GM12878 (cell line): Measurements from ENCODE around the gene SPATA3. TPM values are rescaled to one million over a fixed set of nuclear protein-coding genes. Genes with fewer than 3 reads are reported as not detected.

Source experiments
- ATAC-seq: fragments of 200-7000 bp; cut with Tn5 transposase; 3 replicates; pipeline ENCODE4 v1.9.1; 2020; ENCODE audit warnings: mild to moderate bottlenecking, moderate library complexity
- BruUV-seq: library from RNA; stranded (reverse); fragments of 400-500 nt; replicated peaks from 2 replicates; lab custom pipeline; 2021; lab: Mats Ljungman, UMichigan
- CTCF ChIA-PET: fragments of 300-600 bp; sonication (Branson Sonifier 250); formaldehyde crosslinking; extraction: SDS; loops from one replicate; lab custom pipeline; 2021; ENCODE audit warnings: inconsistent platforms; lab: Yijun Ruan, JAX
- POLR2A ChIA-PET: fragments of 350-600 bp; formaldehyde crosslinking; extraction: SDS; loops from one replicate; lab custom pipeline; 2021; ENCODE audit warnings: inconsistent platforms; lab: Charles Lee
- RAD21 ChIA-PET: fragments of 300-600 bp; sonication (Branson Sonifier 250); formaldehyde crosslinking; loops from one replicate; lab custom pipeline; 2023; ENCODE audit warnings: antibody characterized with exemption; ENCODE audit not compliant: unreplicated experiment; lab: Charles Lee
- SMC1A ChIA-PET: fragments of 300-600 bp; sonication (Branson Sonifier 250); formaldehyde crosslinking; loops from one replicate; lab custom pipeline; 2023; ENCODE audit not compliant: unreplicated experiment, uncharacterized antibody; lab: Charles Lee
- DNase-seq: peaks from one replicate; pipeline ENCODE4 v3.0.0-alpha.2; 2011; ENCODE audit warnings: low read depth, low spot score
- FAIRE-seq: peaks from 3 replicates; lab custom pipeline; 2011; peaks lifted over from hg19 to GRCh38; lab: Jason Lieb, UNC
- H2AFZ ChIP-seq: 2 replicates; pipeline ENCODE4 v1.6.0; 2011; ENCODE audit warnings: low read depth, low read length, control low read depth; ENCODE audit not compliant: control insufficient read depth
- H3K27ac ChIP-seq: 2 replicates; pipeline ENCODE4 v1.5.1; 2011; ENCODE audit warnings: control low read depth; ENCODE audit not compliant: control insufficient read depth, insufficient read depth
- H3K27me3 ChIP-seq, 2 experiments: replicated peaks in 1 of 2; 2 replicates each; pipeline versions ENCODE4 v1.6.0 to v1.6.1; 2011; ENCODE audit warnings: low read length in 1 of 2; ENCODE audit not compliant: control insufficient read depth in 2 of 2, insufficient read depth in 2 of 2
- H3K36me3 ChIP-seq, 2 experiments: 2 replicates each; pipeline ENCODE4 v1.5.1; 2011; ENCODE audit warnings: low read length in 1 of 2; ENCODE audit not compliant: control insufficient read depth in 2 of 2, insufficient read depth in 2 of 2
- H3K4me1 ChIP-seq: 2 replicates; pipeline ENCODE4 v1.6.1; 2011; ENCODE audit warnings: mild to moderate bottlenecking, low read length, moderate library complexity, mixed read lengths; ENCODE audit not compliant: control insufficient read depth, insufficient read depth
- H3K4me2 ChIP-seq: 2 replicates; pipeline ENCODE4 v1.6.0; 2011; ENCODE audit warnings: control low read depth; ENCODE audit not compliant: control insufficient read depth, insufficient read depth
- H3K4me3 ChIP-seq: fragments of 200-600 bp; sonication (generic); 2 replicates; pipeline ENCODE4 v1.5.1; 2016
- H3K79me2 ChIP-seq: 2 replicates; pipeline ENCODE4 v1.6.0; 2011; ENCODE audit warnings: low read length; ENCODE audit not compliant: control insufficient read depth, insufficient read depth
- H3K9ac ChIP-seq: 2 replicates; pipeline ENCODE4 v1.8.0; 2011; ENCODE audit warnings: low read length, control low read depth, mixed read lengths; ENCODE audit not compliant: control insufficient read depth, insufficient read depth
- H3K9me3 ChIP-seq: replicated peaks from 3 replicates; pipeline ENCODE4 v1.5.1; 2011; ENCODE audit warnings: mild to moderate bottlenecking, low read length; ENCODE audit not compliant: control insufficient read depth, insufficient read depth
- H4K20me1 ChIP-seq: 2 replicates; pipeline ENCODE4 v1.6.0; 2011; ENCODE audit not compliant: control insufficient read depth, insufficient read depth
- PRDM15 ChIP-seq: fragments of 450-650 bp; formaldehyde crosslinking; IDR thresholded peaks from 2 replicates; pipeline ENCODE4 v1.4.0; 2020; ENCODE audit warnings: mild to moderate bottlenecking, moderate library complexity
- RAD51 ChIP-seq: fragments of 450-650 bp; IDR thresholded peaks from 2 replicates; pipeline ENCODE4 v1.6.1; 2016; ENCODE audit warnings: moderate library complexity, mild to moderate bottlenecking, inconsistent platforms
- RBBP5 ChIP-seq: fragments of 200-600 bp; sonication (generic); conservative IDR thresholded peaks from 2 replicates; pipeline ENCODE4 v1.6.1; 2016
- STAT1 ChIP-seq: fragments of 450-650 bp; conservative IDR thresholded peaks from 2 replicates; pipeline ENCODE4 v1.6.1; 2014; ENCODE audit warnings: antibody characterized with exemption, mild to moderate bottlenecking
- TARDBP ChIP-seq: IDR thresholded peaks from 2 replicates; pipeline ENCODE4 v1.6.1; 2016; ENCODE audit warnings: borderline replicate concordance
- WGBS: methylation state at CpG from one replicate; pipeline ENCODE4 v1.1.6; 2016; ENCODE audit warnings: low lambda C conversion rate; ENCODE audit not compliant: insufficient replicate concordance, insufficient coverage; ENCODE audit errors: missing lambda C conversion rate; 5-methylcytosine and 5-hydroxymethylcytosine counted together
- in situ Hi-C: fragments of 300-500 bp; cut with MboI; formaldehyde crosslinking; loops from 9 replicates; pipeline ENCODE4 v1.14.3; 2018; ENCODE audit warnings: mixed read lengths
- intact Hi-C: fragments of 100-400 bp; cut with micrococcal nuclease; formaldehyde crosslinking; loops from one replicate; pipeline ENCODE4 v1.14.2; 2022; ENCODE audit not compliant: unreplicated experiment
- polyA plus RNA-seq, 11 experiments: library from polyadenylated mRNA; depleted of rRNA in 4 of 11; unstranded in 6 of 11; stranded (reverse) in 5 of 11; fragments of >200 nt; fragmentation: Nextera tagmentation in 4 of 11; fragmentation: Illumina TruSeq in 1 of 11; extraction: Ambion mirVana in 4 of 11; extraction: Trizol in 1 of 11; gene quantifications; 1 replicate in 1 of 11; 2 replicates in 10 of 11; pipeline versions ENCODE4 v1.2.1 to v1.2.3, GENCODE V29; 2011 to 2016; ENCODE audit warnings: inconsistent platforms in 2 of 11, missing spikeins in 2 of 11, low read depth in 1 of 11
- total RNA-seq, 4 experiments: library from RNA; depleted of rRNA in 3 of 4; stranded (reverse); fragments of >200 nt in 3 of 4; fragmentation: Illumina TruSeq in 1 of 4; extraction: Trizol in 1 of 4; gene quantifications; 2 replicates each; pipeline versions ENCODE4 v1.2.1 to v1.2.3, GENCODE V29; 2013 to 2021
- TF ChIP-seq, protein P1 (sequence below): IDR thresholded peaks from 2 replicates; pipeline ENCODE4 v1.6.1; 2011; ENCODE audit warnings: borderline replicate concordance, low read depth, mild to moderate bottlenecking, moderate library complexity, low read length; ENCODE audit not compliant: insufficient read depth, poor library complexity, severe bottlenecking
- TF ChIP-seq, protein P2 (sequence below): fragments of 450-650 bp; formaldehyde crosslinking; IDR thresholded peaks from 2 replicates; pipeline ENCODE4 v1.4.0; 2022; ENCODE audit warnings: mild to moderate bottlenecking, moderate library complexity

SPATA3 gene
- total and polyA plus RNA-seq, 10 of the 15 experiments (the other 5 are each of a cell fraction or from before 2014, with no cell fraction given) = not detected

GRCh38 chr2:230990131-230990898, 5.6 kb upstream of the SPATA3 start (continued):
- TF ChIP-seq PRDM15 (CRISPR knock-in tag) (no peak), STAT1 (no peak), RBBP5 (no peak)
- TF ChIP-seq, protein P1, sequence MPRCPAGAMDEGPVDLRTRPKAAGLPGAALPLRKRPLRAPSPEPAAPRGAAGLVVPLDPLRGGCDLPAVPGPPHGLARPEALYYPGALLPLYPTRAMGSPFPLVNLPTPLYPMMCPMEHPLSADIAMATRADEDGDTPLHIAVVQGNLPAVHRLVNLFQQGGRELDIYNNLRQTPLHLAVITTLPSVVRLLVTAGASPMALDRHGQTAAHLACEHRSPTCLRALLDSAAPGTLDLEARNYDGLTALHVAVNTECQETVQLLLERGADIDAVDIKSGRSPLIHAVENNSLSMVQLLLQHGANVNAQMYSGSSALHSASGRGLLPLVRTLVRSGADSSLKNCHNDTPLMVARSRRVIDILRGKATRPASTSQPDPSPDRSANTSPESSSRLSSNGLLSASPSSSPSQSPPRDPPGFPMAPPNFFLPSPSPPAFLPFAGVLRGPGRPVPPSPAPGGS = no peak
- TF ChIP-seq, all 136 proteins: peak for 0

DNA sequence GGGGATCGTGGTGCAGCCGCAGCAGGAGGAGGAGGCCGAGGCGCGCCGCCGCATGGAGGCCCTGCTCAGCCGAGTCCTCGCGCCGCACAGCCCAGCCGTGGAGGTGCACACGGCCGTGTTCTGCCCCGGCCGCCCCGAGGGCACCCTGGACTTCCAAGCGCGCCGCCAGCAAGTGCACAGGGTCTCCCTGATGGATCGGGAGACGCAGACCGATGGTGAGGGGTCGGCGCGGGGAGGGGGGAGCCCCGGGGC, 5.1 kb upstream of the SPATA3 start:
- no peak for TF ChIP-seq TARDBP
- no peak for TF ChIP-seq RAD51
- TF ChIP-seq, protein P2, sequence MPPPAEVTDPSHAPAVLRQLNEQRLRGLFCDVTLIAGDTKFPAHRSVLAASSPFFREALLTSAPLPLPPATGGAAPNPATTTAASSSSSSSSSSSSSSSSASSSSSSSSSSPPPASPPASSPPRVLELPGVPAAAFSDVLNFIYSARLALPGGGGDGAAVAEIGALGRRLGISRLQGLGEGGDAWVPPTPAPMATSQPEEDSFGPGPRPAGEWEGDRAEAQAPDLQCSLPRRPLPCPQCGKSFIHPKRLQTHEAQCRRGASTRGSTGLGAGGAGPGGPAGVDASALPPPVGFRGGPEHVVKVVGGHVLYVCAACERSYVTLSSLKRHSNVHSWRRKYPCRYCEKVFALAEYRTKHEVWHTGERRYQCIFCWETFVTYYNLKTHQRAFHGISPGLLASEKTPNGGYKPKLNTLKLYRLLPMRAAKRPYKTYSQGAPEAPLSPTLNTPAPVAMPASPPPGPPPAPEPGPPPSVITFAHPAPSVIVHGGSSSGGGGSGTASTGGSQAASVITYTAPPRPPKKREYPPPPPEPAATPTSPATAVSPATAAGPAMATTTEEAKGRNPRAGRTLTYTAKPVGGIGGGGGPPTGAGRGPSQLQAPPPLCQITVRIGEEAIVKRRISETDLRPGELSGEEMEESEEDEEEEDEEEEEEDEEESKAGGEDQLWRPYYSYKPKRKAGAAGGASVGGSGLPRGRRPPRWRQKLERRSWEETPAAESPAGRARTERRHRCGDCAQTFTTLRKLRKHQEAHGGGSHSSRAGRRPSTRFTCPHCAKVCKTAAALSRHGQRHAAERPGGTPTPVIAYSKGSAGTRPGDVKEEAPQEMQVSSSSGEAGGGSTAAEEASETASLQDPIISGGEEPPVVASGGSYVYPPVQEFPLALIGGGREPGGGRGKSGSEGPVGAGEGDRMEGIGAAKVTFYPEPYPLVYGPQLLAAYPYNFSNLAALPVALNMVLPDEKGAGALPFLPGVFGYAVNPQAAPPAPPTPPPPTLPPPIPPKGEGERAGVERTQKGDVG = no peak
- 89% methylated on average over 14 of the region's 27 CpGs for WGBS
- no peak overlapping the region for H3K4me2 ChIP-seq
- H4K20me1 ChIP-seq = no peaks in the 10 kb centered on the region
- ChIA-PET RAD21 (interaction anchor here (10.9 kb wide), 1 partner anchor 63 kb away, joined by 261 read pairs; the partner anchor contains the start of gene GPR55), SMC1A (no interaction called here), CTCF (interaction anchor here (0.6 to 10.9 kb wide), 4 partner anchors 41 to 166 kb away, joined by 3 to 372 read pairs (median 32); no protein-coding TSS in a partner anchor), POLR2A (no interaction called here)
- no peak for ATAC-seq
- no peak overlapping the region for H3K9ac ChIP-seq
- H3K27me3 ChIP-seq = no peaks in the 10 kb centered on the region; a peak in 1 of 4 replicates
- H3K36me3 ChIP-seq = no peaks in the 10 kb centered on the region
- in situ Hi-C loops = no loop called here
- peaks cover 13% of the 10 kb centered on the region for H3K79me2 ChIP-seq
- H2AFZ ChIP-seq = no peak overlapping the region
- no TSS peak for BruUV-seq
- no peak for FAIRE-seq
- no peak overlapping the region for H3K27ac ChIP-seq
- no peak overlapping the region for H3K4me3 ChIP-seq
- intact Hi-C loops = no loop called here
- H3K4me1 ChIP-seq = peaks cover 11% of the 10 kb centered on the region
- no peaks in the 10 kb centered on the region; the same call in 2 of the 3 replicates for H3K9me3 ChIP-seq
- no peak for DNase-seq
